ENCODE results near the gene RALGAPA2.

Gene RALGAPA2

DNA sequence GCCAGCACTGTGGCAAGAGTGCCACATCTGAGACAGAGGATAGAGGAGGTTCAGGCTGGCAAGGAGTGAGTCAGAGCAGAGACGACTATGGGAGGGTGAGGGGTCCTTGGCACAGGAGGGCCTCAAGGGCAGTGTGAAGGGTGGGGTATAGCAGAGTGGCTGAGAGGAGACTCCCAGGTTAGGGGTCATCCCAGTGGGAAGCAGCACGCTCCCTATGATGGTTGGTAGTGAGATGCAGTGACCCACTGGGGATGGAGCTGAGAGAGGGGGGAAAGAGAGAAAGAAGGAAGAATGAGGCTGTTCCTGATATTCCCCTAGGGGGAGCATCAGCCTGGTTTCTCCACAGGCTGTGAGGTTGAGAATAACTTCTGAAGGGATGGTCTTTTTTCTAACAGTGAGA, 247.2 kb downstream of the RALGAPA2 start:
- peak; percentile 53 for DNase-seq (ENCODE audit: low spot score)

GRCh38 chr20:20463933-20464374, 248.5 kb downstream of the RALGAPA2 start:
- DNase-seq (ENCODE audit: low spot score): peak; percentile 66

DNA sequence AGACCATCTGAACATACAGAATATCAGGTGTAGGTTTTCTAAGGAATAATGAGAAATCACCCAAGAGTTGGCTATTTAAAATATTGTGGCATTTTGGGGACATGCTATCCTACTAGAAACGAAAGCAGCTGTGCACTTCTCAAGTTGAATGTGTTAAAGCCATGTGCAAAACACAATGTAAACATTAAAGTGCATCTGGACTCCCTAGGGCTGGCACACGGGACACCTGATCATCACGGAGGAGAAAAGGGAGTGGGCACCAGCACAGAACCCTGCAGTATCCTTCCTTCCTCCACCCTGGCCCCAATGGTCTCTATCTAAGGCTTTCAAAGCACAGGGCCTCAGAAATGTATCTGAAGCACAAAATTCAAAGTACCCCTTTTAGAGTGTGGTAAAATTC, 250.3 kb downstream of the RALGAPA2 start:
- DNase-seq (ENCODE audit: low spot score): no peak

DNA sequence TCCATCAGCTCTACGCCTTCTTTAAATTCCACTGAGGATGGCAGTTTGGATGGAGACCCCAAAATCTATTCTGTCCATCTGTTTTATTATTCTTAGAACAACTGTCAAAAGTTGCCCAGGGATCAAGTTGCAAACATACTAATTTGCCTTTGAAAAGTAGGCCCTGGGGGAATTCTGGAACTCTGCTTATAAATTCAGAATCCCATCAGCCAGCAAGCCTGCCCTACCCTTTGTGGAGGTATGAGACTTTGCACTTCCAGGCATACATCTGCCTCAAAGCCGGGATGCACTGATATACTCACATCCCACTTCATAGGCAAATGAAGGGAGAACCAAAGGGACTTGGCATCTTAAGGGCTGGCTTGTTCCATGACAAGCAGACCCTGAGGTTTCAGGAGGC, 250.9 kb downstream of the RALGAPA2 start:
- DNase-seq (ENCODE audit: low spot score): no peak

DNA sequence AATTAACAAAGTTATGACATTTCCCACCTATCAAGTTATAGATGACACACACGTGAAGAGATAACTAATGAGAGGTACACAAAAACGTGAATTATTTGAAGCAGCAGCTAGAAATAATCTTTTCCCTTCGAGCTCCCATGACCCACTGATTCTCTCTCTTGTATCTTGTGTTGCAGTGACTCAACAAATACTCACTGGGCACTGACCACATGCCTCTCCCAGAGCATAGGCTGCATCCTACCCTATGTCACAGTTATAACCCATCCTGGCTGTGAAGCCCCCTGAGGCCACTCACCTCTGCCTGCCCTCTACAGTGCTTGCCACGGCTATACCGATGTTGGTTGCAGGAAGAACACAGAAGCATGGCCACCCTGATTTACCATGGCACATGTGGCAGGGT, 252.7 kb downstream of the RALGAPA2 start:
- no peak for DNase-seq (ENCODE audit: low spot score)

DNA sequence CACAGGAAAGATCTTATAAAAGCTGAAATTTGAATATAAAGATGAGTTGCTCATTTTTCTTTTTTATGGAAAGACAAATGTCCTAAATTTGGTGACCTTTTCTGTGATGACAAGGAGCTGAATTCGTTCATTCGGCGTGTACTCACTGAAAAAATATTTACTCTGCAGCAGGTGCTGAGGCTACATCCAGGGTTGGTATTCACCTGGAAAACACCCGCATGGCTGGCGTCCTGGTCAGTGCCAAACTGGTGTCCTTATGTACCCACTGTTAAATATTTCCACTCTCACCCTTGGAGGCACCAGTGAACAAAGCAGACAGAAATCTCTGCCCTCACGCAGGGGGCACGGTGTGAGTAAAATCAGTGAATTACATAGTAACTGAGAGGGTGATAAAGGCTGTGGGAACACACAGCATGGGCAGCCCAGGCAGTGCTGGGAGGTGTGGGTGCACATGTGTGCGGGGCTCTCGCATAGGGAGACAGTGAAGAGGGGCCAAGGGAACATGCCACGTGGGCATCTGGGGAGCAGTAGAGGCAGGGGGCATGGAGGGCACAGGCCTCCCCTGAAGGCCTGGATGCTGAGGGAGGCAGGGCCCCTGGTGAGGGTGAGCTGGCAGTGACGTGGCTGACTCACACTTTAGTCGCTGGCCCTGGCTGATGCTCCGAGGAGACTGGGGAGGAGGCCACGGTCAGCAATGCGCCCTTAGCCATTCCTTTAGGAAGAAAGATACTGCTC, 254.9 kb downstream of the RALGAPA2 start:
- DNase-seq (ENCODE audit: low spot score): no peak

DNA sequence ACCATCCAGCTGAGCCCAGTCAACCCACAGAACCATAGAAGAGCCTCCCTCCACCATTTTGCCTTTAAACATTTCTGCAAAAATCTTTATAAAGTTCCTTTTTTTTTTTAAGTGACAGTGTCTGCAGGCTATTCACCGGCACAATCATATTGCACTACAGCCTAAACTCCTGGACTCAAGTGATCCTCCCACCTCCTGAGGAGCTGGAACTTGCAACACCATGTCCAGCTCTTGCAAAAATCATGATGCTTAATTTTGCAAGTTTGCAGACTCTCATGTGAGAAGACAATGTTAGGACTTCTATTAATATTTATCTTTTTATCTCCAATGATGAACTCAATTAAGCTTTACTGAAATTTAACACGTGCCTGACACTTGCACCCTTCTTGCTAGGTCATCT, 255.7 kb downstream of the RALGAPA2 start:
- no peak for DNase-seq (ENCODE audit: low spot score)

- DNase-seq (ENCODE audit: low spot score): no peak
These were observed 256.5 kb downstream of the RALGAPA2 start for GRCh38 chr20:20455926-20456325.

- DNase-seq (ENCODE audit: low spot score): no peak
These were observed 257.4 kb downstream of the RALGAPA2 start for GRCh38 chr20:20454850-20455627.

DNA sequence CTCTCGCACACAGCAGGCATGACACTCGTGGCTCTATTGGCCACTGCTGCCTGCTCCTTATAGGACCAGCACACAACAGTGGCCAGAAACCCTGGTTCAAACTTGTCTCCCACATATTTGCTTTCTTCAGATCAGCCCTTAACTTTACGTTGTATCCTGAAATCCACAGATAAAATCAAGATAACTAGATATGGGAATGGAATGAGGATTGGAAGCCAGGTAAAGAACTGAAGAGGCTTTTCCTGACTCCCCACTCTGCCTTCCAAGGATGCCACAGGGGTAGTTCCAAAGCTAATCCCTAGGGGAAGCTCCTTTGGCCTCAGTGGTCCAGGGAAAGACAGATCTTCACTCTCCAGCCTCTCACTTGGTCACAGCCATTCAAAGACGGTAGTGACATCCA, 258.1 kb downstream of the RALGAPA2 start:
- DNase-seq (ENCODE audit: low spot score): no peak

DNA sequence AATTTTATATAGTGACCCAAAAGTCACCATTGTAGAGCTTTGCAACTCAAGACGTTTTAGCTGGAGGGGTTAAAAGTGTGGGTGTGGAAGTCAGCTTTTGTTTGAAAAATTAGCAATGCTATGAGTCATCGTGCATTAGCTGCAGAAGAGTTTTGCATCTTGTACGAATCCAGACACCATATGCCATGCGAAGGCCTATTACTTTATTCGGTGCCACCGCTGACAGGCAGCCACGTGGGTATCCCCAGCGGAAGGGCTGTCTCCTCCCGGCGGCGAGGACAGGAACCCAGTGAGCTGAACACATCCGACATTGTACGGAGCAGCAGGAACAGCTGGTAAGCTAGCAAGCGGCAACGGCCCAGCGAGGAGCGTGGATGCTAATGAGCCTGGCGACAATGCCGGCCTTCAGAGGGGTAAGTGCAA, 260.2 kb downstream of the RALGAPA2 start:
- peak; percentile 97 for DNase-seq (ENCODE audit: low spot score)

DNA sequence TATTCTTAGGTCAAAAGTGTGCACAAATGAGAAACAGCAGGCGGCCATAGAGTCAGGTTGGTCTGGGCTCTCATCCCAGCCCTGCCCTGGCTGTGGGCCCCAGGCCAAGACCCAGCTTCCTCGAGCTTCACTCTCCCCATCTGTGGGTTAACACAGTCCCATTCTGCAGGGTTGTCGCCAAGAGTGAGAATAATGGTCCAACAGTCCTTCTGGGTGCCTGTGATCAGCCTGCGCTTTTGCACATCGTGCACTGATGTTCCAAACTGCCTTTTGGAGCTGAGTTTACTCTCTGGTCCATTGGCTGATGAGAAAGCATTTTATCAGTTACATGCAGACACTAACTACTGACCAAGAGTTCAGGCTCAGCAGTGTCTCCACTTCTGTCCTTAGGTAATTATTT, 261.9 kb downstream of the RALGAPA2 start:
- DNase-seq (ENCODE audit: low spot score): peak; percentile 79

DNA sequence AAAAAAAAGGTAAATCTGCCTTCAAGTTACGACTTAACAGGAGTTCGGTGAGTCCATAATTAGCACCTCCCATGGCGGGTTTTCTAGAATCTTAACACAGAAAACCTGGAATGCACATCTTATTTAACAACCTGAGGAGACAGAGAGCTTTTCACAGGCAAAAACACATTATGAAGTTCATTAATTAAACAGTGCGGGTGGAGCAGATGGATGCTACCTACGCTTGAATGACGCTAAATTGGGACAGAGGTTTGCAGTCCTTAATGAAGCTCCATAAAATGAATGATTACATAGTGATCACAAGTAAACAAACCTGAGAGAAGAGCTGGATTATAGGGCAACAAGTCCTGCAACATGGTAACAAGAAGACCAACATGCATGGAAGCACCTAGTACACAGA, 263.6 kb downstream of the RALGAPA2 start:
- no peak for DNase-seq (ENCODE audit: low spot score)

DNA sequence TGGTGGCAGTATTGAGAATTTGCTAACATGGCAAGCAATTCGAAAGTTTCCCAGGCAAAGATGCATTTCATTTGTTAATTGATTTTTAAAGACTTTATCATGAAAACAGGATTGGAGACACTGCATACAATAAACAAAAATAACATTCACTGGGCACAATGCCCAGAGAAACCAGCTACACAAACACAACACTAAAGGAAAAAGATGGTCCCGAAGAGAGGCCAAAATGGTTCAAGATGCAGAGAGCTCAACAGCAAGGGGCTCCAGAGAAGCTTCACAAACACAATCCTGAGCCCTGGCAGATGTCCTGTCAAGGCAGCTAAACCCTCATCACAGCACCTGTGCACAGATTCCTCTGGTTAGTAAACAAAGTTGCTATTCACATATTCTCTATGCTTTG, 265.2 kb downstream of the RALGAPA2 start:
- no peak for DNase-seq (ENCODE audit: low spot score)

DNA sequence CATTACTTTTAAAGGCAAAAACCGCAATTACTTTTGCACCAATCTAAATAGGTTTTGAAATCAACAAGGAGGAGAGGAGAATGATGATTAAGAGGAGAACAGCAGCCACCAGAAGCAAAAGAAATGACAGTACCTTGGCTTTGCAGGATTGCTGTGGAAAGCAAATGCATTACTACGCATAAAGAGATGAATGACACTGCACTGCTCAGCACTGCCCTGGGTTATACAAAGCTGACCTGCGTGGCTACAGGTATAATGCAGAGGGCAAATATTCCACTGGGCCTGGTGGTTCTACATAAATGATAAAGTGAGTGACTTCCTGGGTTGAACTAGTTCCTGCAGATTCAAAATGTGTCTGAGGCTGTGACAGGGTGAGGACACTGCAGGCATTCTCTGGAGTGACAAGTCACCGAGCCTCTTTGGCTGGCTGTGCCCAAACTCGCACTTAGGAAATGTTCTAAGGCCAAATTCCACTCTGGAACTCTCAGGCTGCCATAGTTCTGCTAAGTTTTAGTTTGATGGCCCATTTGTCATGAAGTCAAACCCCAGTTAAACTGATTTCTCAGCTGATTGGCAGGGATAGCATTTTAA, 265.9 kb downstream of the RALGAPA2 start:
- DNase-seq (ENCODE audit: low spot score): no peak

GRCh38 chr20:20446001-20446400, 266.4 kb downstream of the RALGAPA2 start:
- no peak for DNase-seq (ENCODE audit: low spot score)

- DNase-seq (ENCODE audit: low spot score): no peak
These were observed 268.9 kb downstream of the RALGAPA2 start for GRCh38 chr20:20443504-20443903.

- no peak for DNase-seq (ENCODE audit: low spot score)
These were observed 270.0 kb downstream of the RALGAPA2 start for GRCh38 chr20:20442466-20442865.

DNA sequence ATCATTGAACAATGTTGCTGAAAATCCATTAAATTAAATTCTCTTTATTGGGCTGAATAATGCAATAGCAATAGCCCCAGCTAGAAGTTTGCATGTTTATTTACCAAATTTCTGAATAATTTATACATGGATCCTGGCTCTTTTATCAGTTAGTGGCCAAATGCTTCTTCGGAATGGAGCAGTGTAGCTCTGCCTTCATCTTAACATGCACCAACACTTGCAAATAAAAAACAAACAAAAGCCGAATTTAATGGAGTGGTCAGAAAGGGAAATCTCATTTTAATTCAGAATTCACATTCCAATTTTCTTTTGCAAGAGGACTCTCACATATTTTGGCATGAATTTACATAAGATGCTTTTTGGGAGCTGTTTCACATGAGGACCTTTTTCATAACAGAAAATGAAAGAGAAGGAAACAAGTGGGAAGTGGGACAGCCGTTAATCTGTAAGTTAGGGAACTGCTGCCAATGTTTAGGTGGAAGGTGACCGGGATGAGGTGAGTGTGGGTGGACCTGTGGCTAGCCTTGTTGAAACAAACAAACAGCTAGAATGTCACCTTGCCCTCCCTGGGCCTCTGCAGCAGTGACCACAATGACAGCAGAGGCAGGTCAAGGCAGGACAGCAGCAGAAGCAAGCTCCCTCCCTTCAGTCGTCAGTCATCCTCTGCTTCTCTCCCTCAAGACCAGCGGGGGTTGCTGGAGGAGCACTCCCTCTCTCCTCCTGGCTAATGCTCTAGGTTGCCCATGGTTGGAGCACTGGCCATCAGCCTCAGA, 271.4 kb downstream of the RALGAPA2 start:
- no peak for DNase-seq (ENCODE audit: low spot score)

GRCh38 chr20:20440481-20440880, 272.0 kb downstream of the RALGAPA2 start:
- no peak for DNase-seq (ENCODE audit: low spot score)

DNA sequence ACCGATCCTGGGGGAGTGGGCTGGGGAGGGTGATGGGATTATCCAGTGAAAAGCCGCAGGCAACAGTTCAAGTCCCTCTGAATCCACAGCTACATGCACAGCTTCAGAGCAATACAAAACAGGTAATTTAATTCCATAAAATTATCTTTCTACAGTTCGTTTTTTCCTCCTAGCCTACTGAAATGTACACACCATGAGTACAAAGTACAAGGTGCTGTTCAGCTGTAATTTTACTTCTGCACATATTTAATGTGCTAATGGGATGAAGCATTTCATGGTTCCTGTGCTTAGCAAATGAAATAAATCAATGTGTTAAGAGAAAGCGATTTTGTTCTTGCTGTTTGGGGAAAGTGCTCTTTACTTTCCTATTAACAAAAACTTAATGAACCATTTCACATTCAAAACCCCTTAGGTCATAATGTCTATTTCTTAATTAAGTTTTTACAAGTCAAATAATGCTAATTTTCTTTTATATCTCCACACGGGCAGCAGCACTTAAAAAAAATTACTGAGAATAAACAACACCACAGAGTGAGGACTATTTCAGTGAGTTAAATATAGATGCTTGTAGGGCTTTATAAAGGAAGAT, 272.7 kb downstream of the RALGAPA2 start:
- no peak for DNase-seq (ENCODE audit: low spot score)

DNA sequence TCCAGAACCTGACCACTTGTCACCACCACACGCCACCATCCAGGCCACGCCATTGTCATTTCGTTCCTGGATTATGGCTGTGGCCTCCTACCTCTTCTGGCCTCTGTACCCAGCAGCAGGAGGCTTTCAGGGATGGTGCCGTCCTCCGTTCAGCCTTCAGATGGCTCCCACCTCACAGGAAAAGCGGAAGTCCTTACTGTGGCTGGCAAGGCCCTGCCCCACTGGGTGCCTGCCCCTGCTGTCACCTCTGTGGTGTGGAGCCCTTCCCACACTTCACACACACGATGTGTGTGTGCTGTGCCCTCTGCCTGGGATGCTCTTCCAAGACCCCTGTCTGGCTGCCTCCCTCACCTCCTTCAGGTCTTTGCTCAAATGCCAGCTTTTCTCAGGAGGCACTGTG, 275.1 kb downstream of the RALGAPA2 start:
- no peak for DNase-seq (ENCODE audit: low spot score)

Data from putamen (tissue), 1 donor.